Mucosa of descending colon (tissue), 3 donors: ENCODE data around the gene IL4R. TPM values are rescaled to one million over a fixed set of nuclear protein-coding genes. Genes with fewer than 3 reads are reported as not detected.

Experiments
- ATAC-seq: fragments of 200-7000 bp; cut with Tn5 transposase; one replicate; pipeline ENCODE4 v1.9.1; 2020; ENCODE audit warnings: mild to moderate bottlenecking, moderate library complexity
- DNase-seq, 3 donors: peaks; one replicate each; pipeline ENCODE4 v3.0.0-alpha.2; 2020
- H3K36me3 ChIP-seq: fragments of 200-600 bp; one replicate; pipeline ENCODE4 v1.8.0; 2021; ENCODE audit warnings: low read depth, mild to moderate bottlenecking
- H3K4me1 ChIP-seq: fragments of 200-600 bp; one replicate; pipeline ENCODE4 v1.8.0; 2021; ENCODE audit warnings: low read depth, mild to moderate bottlenecking
- H3K4me3 ChIP-seq: fragments of 200-600 bp; one replicate; pipeline ENCODE4 v1.8.0; 2021; ENCODE audit warnings: mild to moderate bottlenecking
- H3K9me3 ChIP-seq: fragments of 200-600 bp; one replicate; pipeline ENCODE4 v1.8.0; 2021; ENCODE audit warnings: mild to moderate bottlenecking
- CTCF ChIP-seq: fragments of 200-600 bp; IDR thresholded peaks from one replicate; pipeline ENCODE4 v1.8.0; 2022; ENCODE audit warnings: antibody characterized with exemption, mild to moderate bottlenecking
- intact Hi-C, 2 donors: fragments of 100-400 bp; cut with DNase I in 1 of 2; cut with micrococcal nuclease in 1 of 2; formaldehyde crosslinking; loops; one replicate each; pipeline versions ENCODE4 v1.11.0 to v1.11.1; 2022; cut with DNase I, micrococcal nuclease
- total RNA-seq, 3 donors: library from RNA; stranded (reverse); fragmentation: NEBNext Ultra II Directional in 2 of 3; extraction: Animal tissue kit (Norgen Biotek cat#: 25700) in 2 of 3; gene quantifications; one replicate each; pipeline versions ENCODE4 v1.2.1 to v1.2.4, GENCODE V29; 2021 to 2023
- donor health status: DM: no; HTN: no; CAD: no; lungs with moderate emphysema.
- donor health status: DM: no; HTN: no; CAD: no.
- donor health status: DM: no; HTN: yes; CAD: no.

IL4R gene
- total RNA-seq, 3 donors from 2014 or later = 131 to 207 (median 164) TPM

GRCh38 chr16:27337024-27337423 is 23.2 kb downstream of the IL4R start:
- Histone ChIP-seq H3K4me3 (no peak overlapping the region), H3K4me1 (no peaks in the 10 kb centered on the region), H3K36me3 (no peaks in the 10 kb centered on the region), H3K9me3 (no peaks in the 10 kb centered on the region)
- intact Hi-C loops = loop anchor here in 1 of 2 donors (10.0 kb wide), 1 partner anchor 92 kb away; no protein-coding TSS in a partner anchor
- DNase-seq (no peak), ATAC-seq (no peak)
- no peak for TF ChIP-seq CTCF

GRCh38 chr16:27339180-27339579 is 25.4 kb downstream of the IL4R start:
- no peaks in the 10 kb centered on the region for H3K9me3 ChIP-seq
- intact Hi-C loops = loop anchor here in 1 of 2 donors (10.0 kb wide), 1 partner anchor 94 kb away; no protein-coding TSS in a partner anchor
- no peak for TF ChIP-seq CTCF
- no peak overlapping the region for H3K4me3 ChIP-seq
- H3K36me3 ChIP-seq = peaks cover 5% of the 10 kb centered on the region
- no peak for ATAC-seq
- no peaks in the 10 kb centered on the region for H3K4me1 ChIP-seq
- no peak for DNase-seq

- Histone ChIP-seq H3K4me3 (no peak overlapping the region), H3K4me1 (no peaks in the 10 kb centered on the region), H3K36me3 (peaks cover 5% of the 10 kb centered on the region), H3K9me3 (no peaks in the 10 kb centered on the region)
- intact Hi-C loops = no loop called here
- ATAC-seq (peak; percentile 19), DNase-seq (no peak)
- no peak for TF ChIP-seq CTCF
Observed at GRCh38 chr16:27340654-27341053, 26.9 kb downstream of the IL4R start.

- no peak for TF ChIP-seq CTCF
- no peak overlapping the region for H3K4me3 ChIP-seq
- intact Hi-C loops = no loop called here
- DNase-seq = no peak
- no peak for ATAC-seq
- H3K9me3 ChIP-seq = no peaks in the 10 kb centered on the region
- H3K36me3 ChIP-seq = peaks cover 5% of the 10 kb centered on the region
- H3K4me1 ChIP-seq = no peaks in the 10 kb centered on the region
Observed at GRCh38 chr16:27341549-27341948, 27.8 kb downstream of the IL4R start.

- Histone ChIP-seq H3K4me1 (no peaks in the 10 kb centered on the region), H3K4me3 (no peak overlapping the region), H3K36me3 (peaks cover 8% of the 10 kb centered on the region), H3K9me3 (no peaks in the 10 kb centered on the region)
- intact Hi-C loops = no loop called here
- ATAC-seq = no peak
- DNase-seq = no peak
- TF ChIP-seq CTCF = no peak
Observed at GRCh38 chr16:27341971-27342370, 28.2 kb downstream of the IL4R start.

GRCh38 chr16:27344721-27345120 is 30.9 kb downstream of the IL4R start:
- ATAC-seq = peak; percentile 15
- Histone ChIP-seq H3K4me3 (no peak overlapping the region), H3K9me3 (no peaks in the 10 kb centered on the region), H3K4me1 (no peaks in the 10 kb centered on the region), H3K36me3 (peaks cover 12% of the 10 kb centered on the region)
- no peak for TF ChIP-seq CTCF
- no peak for DNase-seq
- intact Hi-C loops = no loop called here
